HepG2 (cell line): Measurements from ENCODE around the gene LUM. TPM values are rescaled to one million over a fixed set of nuclear protein-coding genes. Genes with fewer than 3 reads are reported as not detected.

Experiments used
- ATAC-seq: fragments of 200-7000 bp; cut with Tn5 transposase; 3 replicates; pipeline ENCODE4 v1.9.1; 2020; ENCODE audit warnings: mild to moderate bottlenecking, moderate library complexity
- BruUV-seq: library from RNA; stranded (reverse); fragments of 400-500 nt; replicated peaks from 2 replicates; lab custom pipeline; 2021; lab: Mats Ljungman, UMichigan
- CTCF ChIA-PET: fragments of 300-600 bp; formaldehyde crosslinking; extraction: SDS; loops from one replicate; lab custom pipeline; 2021; ENCODE audit warnings: low total read pairs, inconsistent platforms, low intra/inter-chr PET ratio; lab: Yijun Ruan, JAX
- POLR2A ChIA-PET: fragments of 350-600 bp; sonication (Branson Sonifier 250); formaldehyde crosslinking; loops from one replicate; lab custom pipeline; 2020; ENCODE audit warnings: antibody characterized with exemption, inconsistent platforms; lab: Yijun Ruan, JAX
- DNase-seq: peaks from one replicate; pipeline ENCODE4 v3.0.0-alpha.2; 2015; ENCODE audit warnings: low spot score
- FAIRE-seq: peaks from 3 replicates; lab custom pipeline; 2011; peaks lifted over from hg19 to GRCh38; lab: Jason Lieb, UNC
- H2AFZ ChIP-seq: one replicate; pipeline ENCODE4 v1.6.1; 2011; ENCODE audit warnings: low read length, inconsistent platforms
- H3K27ac ChIP-seq: fragments of 300-600 bp; 3 replicates; pipeline ENCODE4 v1.8.0; 2011; ENCODE audit warnings: mixed run types, mild to moderate bottlenecking, mixed read lengths, low read length, inconsistent platforms; ENCODE audit not compliant: insufficient read depth; ENCODE audit errors: extremely low read length
- H3K27me3 ChIP-seq, 2 experiments: fragments of 200-600 bp in 1 of 2; 2 replicates in 1 of 2; 3 replicates in 1 of 2; pipeline versions ENCODE4 v1.6.0 to v1.8.0; 2011; ENCODE audit warnings: low read length in 2 of 2, mild to moderate bottlenecking in 2 of 2, moderate library complexity in 2 of 2, inconsistent platforms in 1 of 2; ENCODE audit not compliant: insufficient read depth in 2 of 2, control insufficient read depth in 1 of 2
- H3K36me3 ChIP-seq, 2 experiments: fragments of 200-600 bp in 1 of 2; replicated peaks in 1 of 2; 2 replicates in 1 of 2; 3 replicates in 1 of 2; pipeline versions ENCODE4 v1.5.1 to v1.8.0; 2011; ENCODE audit warnings: low read length in 2 of 2, inconsistent platforms in 1 of 2; ENCODE audit not compliant: insufficient read depth in 2 of 2, control insufficient read depth in 1 of 2
- H3K4me1 ChIP-seq: 2 replicates; pipeline ENCODE4 v1.5.1; 2012; ENCODE audit warnings: low read length, inconsistent platforms; ENCODE audit not compliant: insufficient read depth
- H3K4me2 ChIP-seq: 2 replicates; pipeline ENCODE4 v1.6.0; 2011; ENCODE audit warnings: low read depth, low read length, inconsistent platforms
- H3K4me3 ChIP-seq, 3 experiments: fragments of 200-600 bp in 1 of 3; sonication (generic), shearing (Covaris generic) in 1 of 3; replicated peaks in 1 of 3; 2 replicates each; pipeline ENCODE4 v1.5.1; 2011 to 2016; ENCODE audit warnings: low read length in 3 of 3, inconsistent platforms in 2 of 3, low read depth in 2 of 3, mild to moderate bottlenecking in 2 of 3, control low read depth in 1 of 3, mixed read lengths in 1 of 3; ENCODE audit not compliant: insufficient read depth in 1 of 3
- H3K79me2 ChIP-seq: one replicate; pipeline ENCODE4 v1.6.1; 2011; ENCODE audit warnings: low read length, inconsistent platforms; ENCODE audit not compliant: insufficient read depth
- H3K9ac ChIP-seq: 2 replicates; pipeline ENCODE4 v1.6.0; 2011; ENCODE audit warnings: mild to moderate bottlenecking, low read depth, low read length, inconsistent platforms; ENCODE audit not compliant: insufficient read depth
- H3K9me3 ChIP-seq: 2 replicates; pipeline ENCODE4 v1.5.1; 2012; ENCODE audit warnings: mild to moderate bottlenecking, low read length
- H4K20me1 ChIP-seq: 2 replicates; pipeline ENCODE4 v1.6.0; 2011; ENCODE audit warnings: inconsistent platforms, mild to moderate bottlenecking, low read length, moderate library complexity; ENCODE audit not compliant: insufficient read depth
- AKNA ChIP-seq: sonication (generic); formaldehyde crosslinking; IDR thresholded peaks from 2 replicates; pipeline ENCODE4 v1.4.0; 2020; ENCODE audit warnings: missing genetic modification reagents, borderline replicate concordance
- HMG20A ChIP-seq: IDR thresholded peaks from 2 replicates; pipeline ENCODE4 v1.6.1; 2016; ENCODE audit warnings: borderline replicate concordance
- LBX2 ChIP-seq: sonication (generic); formaldehyde crosslinking; IDR thresholded peaks from 2 replicates; pipeline ENCODE4 v1.5.0; 2020; ENCODE audit warnings: missing genetic modification reagents, mild to moderate bottlenecking, borderline replicate concordance
- LCORL ChIP-seq, 2 experiments: fragments of 450-650 bp in 1 of 2; sonication (generic) in 1 of 2; formaldehyde crosslinking in 1 of 2; IDR thresholded peaks; 2 replicates each; pipeline versions ENCODE4 v1.5.0 to v1.6.1; 2017 to 2020; ENCODE audit warnings: antibody characterized with exemption in 1 of 2, missing genetic modification reagents in 1 of 2
- ONECUT2 ChIP-seq: sonication (generic); formaldehyde crosslinking; IDR thresholded peaks from 2 replicates; pipeline ENCODE4 v1.4.0; 2020; ENCODE audit warnings: missing genetic modification reagents
- PRPF4 ChIP-seq: fragments of 200-400 bp; formaldehyde crosslinking; IDR thresholded peaks from 2 replicates; pipeline ENCODE4 v1.6.1; 2016; ENCODE audit warnings: low read length, low read depth; ENCODE audit not compliant: poor library complexity, severe bottlenecking
- TBX2 ChIP-seq: sonication (generic); formaldehyde crosslinking; IDR thresholded peaks from 2 replicates; pipeline ENCODE4 v1.5.0; 2020; ENCODE audit warnings: missing genetic modification reagents, mild to moderate bottlenecking, borderline replicate concordance
- ZBTB20 ChIP-seq: sonication (generic); formaldehyde crosslinking; IDR thresholded peaks from 2 replicates; pipeline ENCODE4 v1.8.1; 2023; ENCODE audit warnings: missing genetic modification reagents, low read depth, mild to moderate bottlenecking, borderline replicate concordance
- ZBTB21 ChIP-seq: sonication (generic); formaldehyde crosslinking; IDR thresholded peaks from 2 replicates; pipeline ENCODE4 v1.4.0; 2020; ENCODE audit warnings: missing genetic modification reagents
- ZKSCAN5 ChIP-seq: sonication (generic); formaldehyde crosslinking; IDR thresholded peaks from 2 replicates; pipeline ENCODE4 v1.5.1; 2020; ENCODE audit warnings: mild to moderate bottlenecking, missing genetic modification reagents
- ZNF136 ChIP-seq: sonication (generic); formaldehyde crosslinking; IDR thresholded peaks from 2 replicates; pipeline ENCODE4 v1.8.1; 2022; ENCODE audit warnings: low read depth, mild to moderate bottlenecking, moderate library complexity, missing genetic modification reagents
- ZNF160 ChIP-seq: sonication (generic); formaldehyde crosslinking; IDR thresholded peaks from 2 replicates; pipeline ENCODE4 v1.8.0; 2022; ENCODE audit warnings: mild to moderate bottlenecking, inconsistent platforms, missing genetic modification reagents
- ZNF253 ChIP-seq: sonication (generic); formaldehyde crosslinking; IDR thresholded peaks from 2 replicates; pipeline ENCODE4 v1.8.0; 2022; ENCODE audit warnings: mild to moderate bottlenecking, missing genetic modification reagents, borderline replicate concordance
- ZNF556 ChIP-seq: sonication (generic); formaldehyde crosslinking; IDR thresholded peaks from 2 replicates; pipeline ENCODE4 v1.4.0; 2020; ENCODE audit warnings: mild to moderate bottlenecking, missing genetic modification reagents, borderline replicate concordance
- ZNF724P ChIP-seq: sonication (generic); formaldehyde crosslinking; IDR thresholded peaks from 2 replicates; pipeline ENCODE4 v1.8.0; 2022; ENCODE audit warnings: missing genetic modification reagents, borderline replicate concordance
- ZSCAN9 ChIP-seq: IDR thresholded peaks from 2 replicates; pipeline ENCODE4 v1.6.1; 2016; ENCODE audit warnings: borderline replicate concordance
- WGBS: methylation state at CpG from one replicate; pipeline ENCODE4 v1.1.6; 2017; ENCODE audit warnings: low lambda C conversion rate; 5-methylcytosine and 5-hydroxymethylcytosine counted together
- in situ Hi-C: cut with HindIII; loops from 2 replicates; pipeline ENCODE4 v1.10.0; 2017; ENCODE audit warnings: low pct_unique_long_range_greater_than_20kb; ENCODE audit not compliant: extremely low pct_ligation_motif_present
- intact Hi-C: fragments of 100-400 bp; cut with micrococcal nuclease; formaldehyde crosslinking; loops from one replicate; pipeline ENCODE4 v1.10.0; 2022; ENCODE audit not compliant: unreplicated experiment
- polyA plus RNA-seq, 8 experiments: library from polyadenylated mRNA; depleted of rRNA in 3 of 8; stranded (reverse) in 7 of 8; unstranded in 1 of 8; fragments of >200 nt; fragmentation: Illumina TruSeq in 4 of 8; extraction: Trizol in 4 of 8; gene quantifications; 2 replicates each; pipeline versions ENCODE4 v1.2.1 to v1.2.3, GENCODE V29; 2011 to 2016; ENCODE audit warnings: low read depth in 4 of 8, missing spikeins in 1 of 8, mixed read lengths in 1 of 8; ENCODE audit not compliant: insufficient read depth in 1 of 8
- total RNA-seq, 5 experiments: library from RNA; depleted of rRNA; stranded (reverse); fragments of >200 nt; fragmentation: Illumina TruSeq; extraction: Trizol; gene quantifications; 2 replicates each; pipeline ENCODE4 v1.2.3, GENCODE V29; 2016; ENCODE audit warnings: low read depth in 1 of 5

Gene LUM
- total and polyA plus RNA-seq, 2 of the 13 experiments (the other 11 are each of a cell fraction or from before 2014, with no cell fraction given): not detected

DNA sequence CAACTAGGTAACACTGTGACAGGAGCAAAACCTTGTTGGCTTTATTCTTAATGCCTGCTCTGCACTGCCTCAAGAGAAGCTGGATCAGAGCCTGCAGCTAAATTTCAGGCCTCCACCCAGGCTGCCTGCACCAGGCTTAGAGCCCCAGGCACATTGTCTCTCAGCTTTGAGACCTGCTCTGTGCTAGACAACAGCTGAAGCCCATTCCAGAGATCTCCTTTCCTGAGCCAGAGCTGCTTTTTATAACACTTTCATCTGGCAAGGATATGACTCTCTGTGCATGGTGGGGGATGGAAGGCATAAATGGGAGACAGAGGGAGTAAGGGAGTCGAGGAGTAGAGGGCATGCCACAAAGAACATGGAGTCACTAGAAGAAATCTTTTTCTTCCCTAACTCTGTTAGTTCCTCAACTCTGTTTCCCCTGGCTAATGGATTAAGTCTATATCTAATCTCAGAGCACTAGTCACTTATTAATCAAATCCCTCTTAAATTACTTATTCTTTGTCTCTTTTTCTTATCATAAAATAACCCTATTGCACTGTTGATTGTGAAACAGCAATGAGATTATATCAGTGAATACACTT, 27.1 kb upstream of the LUM start:
- intact Hi-C loops: no loop called here
- no TSS peak for BruUV-seq
- Histone ChIP-seq H3K27me3 (no peaks in the 10 kb centered on the region), H4K20me1 (no peaks in the 10 kb centered on the region), H2AFZ (no peak overlapping the region), H3K4me2 (no peak overlapping the region), H3K36me3 (no peaks in the 10 kb centered on the region), H3K27ac (no peak overlapping the region), H3K79me2 (no peaks in the 10 kb centered on the region), H3K4me3 (no peak overlapping the region), H3K9me3 (no peaks in the 10 kb centered on the region), H3K4me1 (no peaks in the 10 kb centered on the region), H3K9ac (no peak overlapping the region)
- DNase-seq (no peak), FAIRE-seq (no peak), ATAC-seq (no peak)
- ChIA-PET CTCF (no interaction called here), POLR2A (no interaction called here)
- WGBS: 0% methylated on average over 1 of the region's 1 CpG
- TF ChIP-seq HMG20A (CRISPR knock-in tag) (no peak), ZNF253 (no peak), ZNF724P (CRISPR knock-in tag) (no peak), ZNF136 (CRISPR knock-in tag) (no peak), ZBTB20 (CRISPR knock-in tag) (no peak), LCORL (IDR thresholded peaks at IDR 0.05) (no peak), LCORL (CRISPR knock-in tag; IDR thresholded peaks at IDR 0.05) (no peak), ZSCAN9 (CRISPR knock-in tag) (no peak), AKNA (CRISPR knock-in tag) (no peak), LBX2 (no peak), TBX2 (CRISPR knock-in tag) (no peak), PRPF4 (no peak), ZNF556 (CRISPR knock-in tag) (no peak), ONECUT2 (CRISPR knock-in tag) (no peak), ZKSCAN5 (CRISPR knock-in tag) (no peak), ZBTB21 (CRISPR knock-in tag) (no peak), ZNF160 (CRISPR knock-in tag) (no peak)
- in situ Hi-C loops: no loop called here
